Calu3 (cell line): Measurements from ENCODE around the gene WBP1. TPM values are rescaled to one million over a fixed set of nuclear protein-coding genes. Genes with fewer than 3 reads are reported as not detected.
"Not testable (repeated sequence)": the region's sequence is repeated elsewhere in the genome, so short reads cannot be mapped to it uniquely, and the experiment has no call there.

Source experiments
- BruUV-seq: library from RNA; stranded (reverse); fragments of 400-500 nt; replicated peaks from 2 replicates; lab custom pipeline; 2021; lab: Mats Ljungman, UMichigan
- CTCF ChIA-PET: fragments of 300-600 bp; sonication (Branson Sonifier 250); formaldehyde crosslinking; loops from one replicate; lab custom pipeline; 2022; ENCODE audit warnings: antibody characterized with exemption; lab: Charles Lee
- DNase-seq: peaks from one replicate; pipeline ENCODE4 v3.0.0; 2022
- H3K27ac Mint-ChIP-seq: one replicate; pipeline ENCODE4 v1.8.0; 2022; ENCODE audit warnings: mixed read lengths; ENCODE audit not compliant: unreplicated experiment
- H3K27me3 Mint-ChIP-seq: one replicate; pipeline ENCODE4 v1.8.0; 2022; ENCODE audit warnings: mixed read lengths; ENCODE audit not compliant: unreplicated experiment
- H3K36me3 Mint-ChIP-seq: one replicate; pipeline ENCODE4 v1.8.0; 2022; ENCODE audit warnings: mild to moderate bottlenecking, moderate library complexity, mixed read lengths; ENCODE audit not compliant: insufficient read depth, unreplicated experiment
- H3K4me1 Mint-ChIP-seq: one replicate; pipeline ENCODE4 v1.8.0; 2022; ENCODE audit warnings: mild to moderate bottlenecking, low read depth, mixed read lengths; ENCODE audit not compliant: unreplicated experiment
- H3K4me3 Mint-ChIP-seq: one replicate; pipeline ENCODE4 v1.8.0; 2022; ENCODE audit warnings: mild to moderate bottlenecking, low read depth, moderate library complexity, mixed read lengths; ENCODE audit not compliant: unreplicated experiment
- H3K9me3 Mint-ChIP-seq: one replicate; pipeline ENCODE4 v1.8.0; 2022; ENCODE audit warnings: low read depth, mixed read lengths; ENCODE audit not compliant: unreplicated experiment
- CTCF ChIP-seq: fragments of 200-600 bp; IDR thresholded peaks from one replicate; pipeline ENCODE4 v1.8.0; 2022; ENCODE audit warnings: antibody characterized with exemption; ENCODE audit not compliant: unreplicated experiment
- intact Hi-C: fragments of 100-400 bp; cut with micrococcal nuclease; formaldehyde crosslinking; loops from one replicate; pipeline ENCODE4 v1.10.0; 2022; ENCODE audit not compliant: unreplicated experiment
- total RNA-seq: library from RNA; stranded (reverse); gene quantifications from 2 replicates; pipeline ENCODE4 v1.2.3, GENCODE V29; 2022

Gene WBP1
- total RNA-seq, 1 experiment from 2014 or later, result 61.6 TPM

- no TSS peak for BruUV-seq
- no peaks in the 10 kb centered on the region for H3K9me3 Mint-ChIP-seq
- peaks cover 31% of the 10 kb centered on the region for H3K36me3 Mint-ChIP-seq
- H3K27ac Mint-ChIP-seq, result no peak overlapping the region
- H3K4me1 Mint-ChIP-seq, result peaks cover 37% of the 10 kb centered on the region
- intact Hi-C loops, result no loop called here
- TF ChIP-seq CTCF, result no peak
- no peak for DNase-seq
- CTCF ChIA-PET, result no interaction called here
- H3K4me3 Mint-ChIP-seq, result no peak overlapping the region
- H3K27me3 Mint-ChIP-seq, result peaks cover 25% of the 10 kb centered on the region
These were observed 40.5 kb upstream of the WBP1 start for GRCh38 chr2:74417763-74418162.

DNA sequence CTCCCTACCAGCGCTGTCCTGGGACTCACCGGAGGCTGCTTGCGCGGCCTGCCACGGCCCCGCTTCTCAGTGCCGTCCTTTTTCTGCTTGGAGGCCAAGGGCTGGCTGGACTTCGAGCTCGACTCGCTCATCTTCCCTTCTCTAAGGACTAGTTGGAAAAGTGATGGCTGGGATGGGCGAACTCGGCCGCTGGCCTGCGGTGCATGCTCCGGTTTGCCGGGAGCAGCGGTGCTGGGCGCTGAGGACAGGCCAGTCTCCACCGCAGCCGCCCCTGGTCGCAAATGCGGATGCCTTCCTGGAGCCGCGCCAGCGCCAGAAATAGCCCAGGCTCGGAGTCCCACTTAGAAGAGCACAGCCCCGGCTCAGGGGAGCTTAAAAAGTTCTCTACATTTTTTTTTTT is 39.9 kb upstream of the WBP1 start:
- intact Hi-C loops, result no loop called here
- H3K4me1 Mint-ChIP-seq, result peaks cover 38% of the 10 kb centered on the region
- no peak overlapping the region for H3K27ac Mint-ChIP-seq
- CTCF ChIA-PET, result no interaction called here
- H3K27me3 Mint-ChIP-seq, result peaks cover 19% of the 10 kb centered on the region
- H3K36me3 Mint-ChIP-seq, result peaks cover 37% of the 10 kb centered on the region
- H3K4me3 Mint-ChIP-seq, result no peak overlapping the region
- DNase-seq, result no peak
- H3K9me3 Mint-ChIP-seq, result no peaks in the 10 kb centered on the region
- TF ChIP-seq CTCF, result no peak
- no TSS peak for BruUV-seq

DNA sequence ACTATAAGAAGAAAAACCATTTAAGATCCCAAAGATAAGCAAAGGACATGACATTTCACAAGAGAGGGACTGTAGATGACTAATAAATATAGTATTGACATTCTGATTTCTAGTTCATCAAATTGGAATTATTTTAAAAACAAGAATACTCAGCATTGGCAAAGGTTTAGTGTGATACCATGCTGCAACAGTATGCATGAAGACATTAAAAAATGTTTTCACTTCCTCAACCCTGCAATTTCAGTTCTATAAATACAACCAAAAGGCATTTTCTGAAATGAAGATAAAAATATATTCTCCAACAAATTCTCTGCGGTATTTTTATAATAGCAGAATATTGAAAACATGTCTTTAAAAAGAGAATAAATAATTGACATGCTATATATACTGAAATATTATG is 38.9 kb upstream of the WBP1 start:
- intact Hi-C loops, result no loop called here
- Mint-ChIP-seq H3K36me3 (peaks cover 46% of the 10 kb centered on the region), H3K9me3 (no peaks in the 10 kb centered on the region), H3K4me3 (no peak overlapping the region), H3K27ac (no peak overlapping the region), H3K4me1 (peaks cover 33% of the 10 kb centered on the region), H3K27me3 (peaks cover 9% of the 10 kb centered on the region)
- CTCF ChIA-PET, result no interaction called here
- no peak for TF ChIP-seq CTCF
- DNase-seq, result no peak
- no TSS peak for BruUV-seq

- Mint-ChIP-seq H3K4me3 (peak overlapping the region; percentile 99), H3K36me3 (peaks cover 46% of the 10 kb centered on the region), H3K4me1 (peaks cover 34% of the 10 kb centered on the region), H3K27me3 (peaks cover 2% of the 10 kb centered on the region), H3K27ac (peak overlapping the region; percentile 49), H3K9me3 (no peaks in the 10 kb centered on the region)
- CTCF ChIA-PET, result no interaction called here
- no peak for TF ChIP-seq CTCF
- no peak for DNase-seq
- BruUV-seq, result no TSS peak
- intact Hi-C loops, result no loop called here
These were observed 38.2 kb upstream of the WBP1 start for GRCh38 chr2:74420006-74420405.

DNA sequence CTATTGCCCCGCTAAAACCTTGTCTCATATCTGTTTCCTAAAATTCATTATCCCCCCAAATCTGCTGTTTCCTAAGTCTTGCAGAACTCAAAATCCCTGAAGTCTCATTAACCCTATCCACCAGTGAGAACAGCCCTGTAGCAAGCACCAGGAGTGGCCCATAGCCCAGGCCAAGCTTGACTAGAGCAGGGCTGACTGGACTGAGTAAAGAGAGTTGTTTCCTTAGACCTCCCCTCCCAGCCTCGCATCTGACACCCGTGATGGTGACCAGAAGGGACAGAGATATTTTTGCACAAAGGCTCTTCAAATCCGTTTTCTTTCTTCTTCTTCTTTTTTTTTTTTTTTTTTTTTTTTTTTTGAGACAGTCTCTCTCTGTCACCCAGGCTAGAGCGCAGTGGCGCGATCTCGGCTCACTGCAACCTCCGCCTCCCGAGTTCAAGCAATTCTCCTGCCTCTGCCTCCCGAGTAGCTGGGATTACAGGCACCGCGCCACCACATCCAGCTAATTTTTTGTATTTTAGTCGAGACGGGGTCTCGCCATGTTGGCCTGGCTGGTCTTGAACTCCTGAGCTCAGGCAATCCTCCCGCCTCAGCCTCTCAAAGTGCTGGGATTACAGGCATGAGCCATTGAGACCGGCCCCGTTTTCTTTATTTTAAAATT is 37.7 kb upstream of the WBP1 start:
- DNase-seq, BruUV-seq, intact Hi-C loops, H3K9me3 Mint-ChIP-seq, H3K27me3 Mint-ChIP-seq: not testable (repeated sequence)
- CTCF ChIA-PET, result interaction anchor here (1.2 to 1.4 kb wide), 3 partner anchors 20 to 29 kb away, joined by 3 to 8 read pairs (median 4); no protein-coding TSS in a partner anchor
- Mint-ChIP-seq H3K4me1 (peaks cover 35% of the 10 kb centered on the region), H3K4me3 (peak overlapping the region; percentile 99), H3K27ac (peak overlapping the region; percentile 96), H3K36me3 (peaks cover 51% of the 10 kb centered on the region)
